OCI-LY3 (cell line): Measurements from ENCODE around the gene LMTK2.

Source experiments
- EZH2phosphoT487 ChIP-seq: fragments of 200-600 bp; shearing (Covaris generic); IDR thresholded peaks from 2 replicates; pipeline ENCODE4 v1.6.1; 2018; ENCODE audit warnings: antibody characterized with exemption, mixed run types, low read depth
- TF ChIP-seq, protein P1 (sequence below): fragments of 200-600, 300-600 bp; sonication (generic); IDR thresholded peaks from 2 replicates; pipeline ENCODE4 v1.5.1; 2014; ENCODE audit warnings: antibody characterized with exemption, low read length, low read depth

DNA sequence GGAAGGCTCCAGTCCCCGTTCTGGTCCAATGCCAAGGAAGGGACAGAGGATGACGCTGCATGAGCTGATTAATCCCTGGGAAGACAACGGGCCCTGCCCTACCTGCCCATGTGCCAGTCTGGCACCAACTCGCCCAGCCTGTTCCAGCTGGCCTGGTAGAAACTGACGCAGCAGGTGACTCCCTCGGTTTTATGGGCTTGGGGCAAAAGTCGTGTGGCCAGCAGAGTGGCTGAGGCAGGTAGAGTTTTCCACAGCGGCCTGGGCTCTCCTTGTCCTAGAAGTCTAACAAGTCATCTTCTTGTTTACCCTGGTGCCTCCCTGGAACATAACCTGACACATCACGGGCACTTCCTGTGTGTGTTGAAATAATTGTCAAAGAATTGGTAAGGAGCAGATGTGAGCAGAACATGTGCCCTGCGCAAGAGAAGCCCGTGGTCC is 20.4 kb upstream of the LMTK2 start:
- TF ChIP-seq, protein P1, sequence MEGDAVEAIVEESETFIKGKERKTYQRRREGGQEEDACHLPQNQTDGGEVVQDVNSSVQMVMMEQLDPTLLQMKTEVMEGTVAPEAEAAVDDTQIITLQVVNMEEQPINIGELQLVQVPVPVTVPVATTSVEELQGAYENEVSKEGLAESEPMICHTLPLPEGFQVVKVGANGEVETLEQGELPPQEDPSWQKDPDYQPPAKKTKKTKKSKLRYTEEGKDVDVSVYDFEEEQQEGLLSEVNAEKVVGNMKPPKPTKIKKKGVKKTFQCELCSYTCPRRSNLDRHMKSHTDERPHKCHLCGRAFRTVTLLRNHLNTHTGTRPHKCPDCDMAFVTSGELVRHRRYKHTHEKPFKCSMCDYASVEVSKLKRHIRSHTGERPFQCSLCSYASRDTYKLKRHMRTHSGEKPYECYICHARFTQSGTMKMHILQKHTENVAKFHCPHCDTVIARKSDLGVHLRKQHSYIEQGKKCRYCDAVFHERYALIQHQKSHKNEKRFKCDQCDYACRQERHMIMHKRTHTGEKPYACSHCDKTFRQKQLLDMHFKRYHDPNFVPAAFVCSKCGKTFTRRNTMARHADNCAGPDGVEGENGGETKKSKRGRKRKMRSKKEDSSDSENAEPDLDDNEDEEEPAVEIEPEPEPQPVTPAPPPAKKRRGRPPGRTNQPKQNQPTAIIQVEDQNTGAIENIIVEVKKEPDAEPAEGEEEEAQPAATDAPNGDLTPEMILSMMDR, result no peak
- TF ChIP-seq EZH2phosphoT487, result no peak
